WTC11 (cell line): ENCODE results near the gene NTRK2.

Source experiments
- CTCF ChIP-seq: fragments of 200-600 bp; IDR thresholded peaks from 2 replicates; pipeline ENCODE4 v1.8.0; 2022; ENCODE audit warnings: antibody characterized with exemption
- SMAD3 ChIP-seq: sonication (generic); formaldehyde crosslinking; IDR thresholded peaks from 2 replicates; pipeline ENCODE4 v1.8.0; 2022; ENCODE audit warnings: missing genetic modification reagents, mild to moderate bottlenecking, borderline replicate concordance

DNA sequence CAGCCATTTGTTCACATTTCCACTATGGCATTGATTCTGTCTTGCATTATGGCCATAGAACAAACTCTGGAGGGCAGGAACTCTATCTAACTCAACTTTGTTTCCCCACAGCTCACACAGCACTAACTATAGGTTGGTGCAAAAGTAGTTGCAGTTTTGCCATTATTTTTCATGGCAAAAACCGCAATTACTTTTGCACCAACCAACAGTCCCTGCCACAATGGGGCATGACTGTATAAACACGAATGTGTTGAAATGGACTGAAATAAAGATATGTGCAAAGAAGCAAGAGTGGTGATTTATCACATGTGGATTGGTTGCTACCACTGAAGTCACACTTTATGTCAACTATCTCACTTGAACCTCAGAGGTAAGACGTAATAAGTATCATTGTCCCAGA, 338.7 kb downstream of the NTRK2 start:
- TF ChIP-seq CTCF (no peak), SMAD3 (no peak)
